ENCODE measurements around the gene NPIPA7.
"Not testable (repeated sequence)": the region's sequence is repeated elsewhere in the genome, so short reads cannot be mapped to it uniquely, and the experiment has no call there.

DNA sequence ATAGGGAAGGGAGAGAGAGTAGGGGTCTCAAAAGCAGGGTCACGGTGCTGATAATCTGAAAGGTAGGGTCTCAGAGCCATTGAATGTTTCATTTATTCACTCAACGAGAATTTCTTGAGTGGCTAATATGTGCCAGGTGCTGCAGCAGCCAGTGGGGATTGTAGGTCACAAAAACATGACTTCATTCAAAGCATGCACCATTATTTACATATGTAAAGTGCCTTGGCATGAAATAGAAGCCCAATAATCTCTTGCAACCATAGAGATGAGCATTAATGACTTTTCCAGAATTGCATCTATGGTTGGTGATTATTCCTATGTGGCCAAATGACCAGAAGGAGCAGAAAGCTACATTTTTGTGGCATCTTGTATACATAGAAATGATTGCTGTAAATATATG lies 46.2 kb downstream of the NPIPA7 start:
- TF ChIP-seq, protein P1, sequence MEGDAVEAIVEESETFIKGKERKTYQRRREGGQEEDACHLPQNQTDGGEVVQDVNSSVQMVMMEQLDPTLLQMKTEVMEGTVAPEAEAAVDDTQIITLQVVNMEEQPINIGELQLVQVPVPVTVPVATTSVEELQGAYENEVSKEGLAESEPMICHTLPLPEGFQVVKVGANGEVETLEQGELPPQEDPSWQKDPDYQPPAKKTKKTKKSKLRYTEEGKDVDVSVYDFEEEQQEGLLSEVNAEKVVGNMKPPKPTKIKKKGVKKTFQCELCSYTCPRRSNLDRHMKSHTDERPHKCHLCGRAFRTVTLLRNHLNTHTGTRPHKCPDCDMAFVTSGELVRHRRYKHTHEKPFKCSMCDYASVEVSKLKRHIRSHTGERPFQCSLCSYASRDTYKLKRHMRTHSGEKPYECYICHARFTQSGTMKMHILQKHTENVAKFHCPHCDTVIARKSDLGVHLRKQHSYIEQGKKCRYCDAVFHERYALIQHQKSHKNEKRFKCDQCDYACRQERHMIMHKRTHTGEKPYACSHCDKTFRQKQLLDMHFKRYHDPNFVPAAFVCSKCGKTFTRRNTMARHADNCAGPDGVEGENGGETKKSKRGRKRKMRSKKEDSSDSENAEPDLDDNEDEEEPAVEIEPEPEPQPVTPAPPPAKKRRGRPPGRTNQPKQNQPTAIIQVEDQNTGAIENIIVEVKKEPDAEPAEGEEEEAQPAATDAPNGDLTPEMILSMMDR (conservative IDR thresholded peaks at IDR 0.05 in 1 of 2, IDR thresholded peaks at IDR 0.05 in 1 of 2; ENCODE audit: low read depth in 1 of 2, low read length in 2 of 2) = not testable (repeated sequence)
- TF ChIP-seq EZH2 (IDR thresholded peaks at IDR 0.05; ENCODE audit: low read length, missing control alignments) = not testable (repeated sequence)

Data from fibroblast of lung (primary cell).